NCI-H2029 (cell line): Measurements from ENCODE around the gene PLEKHA7.

Experiments used
- DNase-seq: peaks from one replicate; lab custom pipeline; 2025; lab: John Stamatoyannopoulos, UW

PLEKHA7 gene

GRCh38 chr11:16841984-16842383, 172.2 kb downstream of the PLEKHA7 start:
- DNase-seq, result no peak

DNA sequence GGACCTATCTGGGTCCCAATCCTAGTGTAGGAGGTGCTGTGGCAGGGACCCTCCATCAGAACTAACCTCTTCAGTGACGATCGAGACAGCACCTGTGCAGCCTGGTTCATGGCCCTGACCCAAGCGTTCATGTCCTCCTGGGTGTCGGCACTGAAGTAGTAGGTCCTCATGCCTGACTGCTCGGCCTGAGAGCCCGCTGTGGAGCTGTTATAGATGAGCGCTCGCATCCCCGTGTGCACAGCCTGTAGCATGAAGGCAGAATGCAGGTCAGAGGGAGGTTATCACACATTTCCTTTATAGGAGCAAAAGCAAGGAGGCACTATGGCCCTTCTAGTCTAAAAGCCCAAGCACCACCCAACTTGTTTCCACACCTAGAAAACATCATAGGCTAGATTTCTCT, 172.7 kb downstream of the PLEKHA7 start:
- DNase-seq, result no peak

DNA sequence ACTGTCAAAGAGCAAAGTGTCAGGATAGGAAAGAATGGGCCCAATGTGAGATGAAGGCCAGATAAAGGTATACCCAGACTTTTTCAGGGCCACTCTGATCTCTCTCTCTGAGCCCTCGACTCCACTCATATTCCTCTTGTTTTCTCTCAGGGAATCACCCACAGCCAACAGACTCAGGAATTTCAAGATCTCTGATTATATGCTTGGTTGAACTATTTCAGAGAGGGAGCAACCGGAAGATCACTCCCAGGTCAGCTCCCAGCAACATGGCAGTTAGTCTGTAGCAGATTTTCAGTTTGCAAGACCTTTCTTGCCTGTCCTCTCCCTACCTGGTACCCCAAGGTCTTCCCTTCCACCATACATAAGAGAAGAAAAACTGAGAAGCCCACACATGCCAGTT, 173.3 kb downstream of the PLEKHA7 start:
- no peak for DNase-seq

DNA sequence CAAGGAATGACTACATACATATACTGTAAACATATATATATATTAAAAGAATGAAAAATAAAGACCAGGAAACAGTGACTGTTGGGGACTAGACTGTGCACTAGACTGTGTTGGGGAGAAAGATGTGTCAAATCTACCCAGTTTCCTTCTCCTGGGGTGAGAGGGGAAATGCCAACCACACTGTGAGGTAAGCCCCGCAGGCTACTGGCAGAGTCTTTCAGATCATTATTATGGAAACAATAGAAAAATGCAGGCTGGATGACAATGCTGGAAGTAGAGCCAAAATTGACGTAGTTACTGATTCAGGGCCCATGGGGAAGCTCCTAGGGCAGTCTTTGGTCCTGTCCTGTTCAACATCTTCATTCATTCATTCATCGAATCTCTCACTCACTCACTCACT, 174.4 kb downstream of the PLEKHA7 start:
- no peak for DNase-seq

DNA sequence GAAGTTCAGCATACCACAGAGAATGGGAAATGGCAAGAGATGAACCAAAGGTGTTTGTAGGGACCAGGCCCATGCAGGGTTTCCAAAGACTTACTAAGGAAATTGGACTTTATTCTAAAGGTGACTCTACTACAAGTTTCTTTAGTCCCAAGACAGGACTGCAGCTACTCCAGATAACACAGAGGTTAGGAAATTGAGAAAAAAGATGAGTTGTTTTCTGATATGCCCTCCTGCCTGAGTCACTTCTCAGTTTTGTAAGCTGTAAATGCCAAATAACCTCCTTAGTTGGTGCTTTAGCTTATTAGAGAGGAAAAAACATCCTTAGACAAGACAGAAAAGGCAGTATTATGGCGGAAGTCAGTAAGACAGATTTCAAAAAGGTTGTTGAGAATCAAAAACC, 179.8 kb downstream of the PLEKHA7 start:
- no peak for DNase-seq

- no peak for DNase-seq
Measured at GRCh38 chr11:16833026-16833425, 181.2 kb downstream of the PLEKHA7 start.

DNA sequence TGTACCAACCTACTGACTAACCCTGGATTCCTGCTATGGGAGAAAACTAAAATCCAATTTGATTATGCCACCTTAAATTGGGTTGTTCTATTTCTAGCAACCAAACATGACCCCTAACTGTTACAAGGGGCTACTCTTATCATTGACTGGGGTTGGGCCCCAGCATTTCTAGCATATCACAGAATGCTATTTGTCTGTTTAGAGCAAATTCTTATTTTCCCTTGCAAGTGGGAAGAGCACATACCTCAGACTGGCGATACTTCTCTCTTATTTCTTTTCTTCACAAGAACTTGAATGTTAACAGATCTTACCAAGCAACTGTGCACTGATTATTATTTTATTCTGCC, 182.0 kb downstream of the PLEKHA7 start:
- DNase-seq, result no peak

GRCh38 chr11:16831316-16832192, 182.7 kb downstream of the PLEKHA7 start:
- no peak for DNase-seq

DNA sequence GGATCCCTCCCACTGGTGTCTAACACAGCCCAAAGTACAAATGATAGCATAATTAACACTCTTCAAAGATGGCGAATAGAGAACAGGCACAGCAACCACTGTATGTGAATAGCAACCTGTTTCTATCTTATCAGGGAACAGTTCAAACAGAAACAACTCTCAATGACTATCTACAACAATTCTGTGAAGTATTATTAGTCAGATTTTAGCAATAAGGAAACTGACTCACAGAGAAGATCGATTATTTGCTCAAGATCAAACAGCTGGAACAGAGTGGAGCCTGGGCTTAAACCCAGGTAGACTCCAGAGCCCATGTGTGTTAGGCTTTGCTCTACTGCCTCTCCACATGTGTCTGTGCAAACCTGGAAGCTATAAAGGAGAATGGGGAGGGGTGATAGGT, 187.1 kb downstream of the PLEKHA7 start:
- DNase-seq, result no peak

DNA sequence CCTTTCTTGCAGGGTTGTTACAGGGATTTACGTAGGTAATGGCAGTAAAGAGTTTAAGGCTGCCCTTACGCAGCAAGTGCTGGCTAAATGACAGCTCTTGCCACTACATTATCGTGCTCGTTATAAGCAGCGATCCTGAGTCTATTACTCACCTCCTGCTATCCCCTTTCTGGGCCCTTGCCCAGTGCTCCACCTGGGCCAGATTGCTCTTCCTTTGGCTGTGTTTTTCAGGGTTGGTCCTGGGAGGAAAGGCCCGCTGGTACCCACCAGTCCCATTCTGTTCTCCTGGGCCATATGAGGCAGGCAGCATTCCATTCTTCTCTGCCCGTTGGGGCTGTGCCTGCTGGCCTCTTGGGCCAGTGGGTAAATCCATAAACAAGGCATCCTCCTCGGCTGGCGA, 188.2 kb downstream of the PLEKHA7 start:
- no peak for DNase-seq

- no peak for DNase-seq
Measured at GRCh38 chr11:16825101-16825500, 189.1 kb downstream of the PLEKHA7 start.

DNA sequence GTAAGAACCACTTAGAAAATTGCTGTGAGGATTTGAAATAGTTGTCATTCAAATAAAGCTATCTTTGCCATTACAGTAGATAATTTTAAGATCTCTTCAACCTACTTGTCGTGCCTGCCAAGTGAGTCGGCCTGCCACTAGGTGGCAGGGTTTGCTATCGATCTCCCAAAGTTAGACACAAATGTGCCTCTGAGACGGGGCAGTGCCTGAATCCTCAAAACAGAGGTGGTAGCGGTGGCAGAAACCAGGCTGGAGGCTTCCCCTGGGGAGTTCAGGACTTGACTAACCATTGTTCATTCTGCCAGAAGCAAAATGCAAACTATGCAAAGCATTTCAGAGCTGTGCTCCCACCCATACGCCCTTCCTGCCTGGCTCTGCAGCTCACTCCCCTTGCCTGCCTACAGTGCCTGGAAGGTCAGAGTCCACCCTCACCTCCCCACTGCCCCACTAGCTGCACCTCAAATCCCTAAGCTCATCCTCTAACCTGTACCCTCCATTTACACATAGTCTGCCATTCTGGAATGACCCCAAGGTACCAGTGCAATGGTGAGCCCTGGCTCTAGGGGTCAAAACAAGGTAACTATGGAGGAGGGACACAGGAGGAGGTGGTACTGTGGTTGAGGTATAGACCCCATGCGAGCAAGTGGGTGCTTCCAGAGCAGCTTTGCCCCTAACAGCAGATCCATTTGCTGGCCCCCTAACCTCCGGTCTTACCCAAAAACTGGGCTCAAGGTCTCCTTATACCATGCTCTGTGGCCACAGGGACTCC, 193.7 kb downstream of the PLEKHA7 start:
- peak; percentile 66 for DNase-seq

- DNase-seq, result no peak
Measured at GRCh38 chr11:16818284-16818683, 195.9 kb downstream of the PLEKHA7 start.

- no peak for DNase-seq
Measured at GRCh38 chr11:16817351-16817750, 196.9 kb downstream of the PLEKHA7 start.

GRCh38 chr11:16816358-16817270, 197.6 kb downstream of the PLEKHA7 start:
- DNase-seq, result no peak

GRCh38 chr11:16815047-16815767, 199.0 kb downstream of the PLEKHA7 start:
- peak; percentile 94 for DNase-seq

GRCh38 chr11:16814410-16815046, 199.7 kb downstream of the PLEKHA7 start:
- no peak for DNase-seq

DNA sequence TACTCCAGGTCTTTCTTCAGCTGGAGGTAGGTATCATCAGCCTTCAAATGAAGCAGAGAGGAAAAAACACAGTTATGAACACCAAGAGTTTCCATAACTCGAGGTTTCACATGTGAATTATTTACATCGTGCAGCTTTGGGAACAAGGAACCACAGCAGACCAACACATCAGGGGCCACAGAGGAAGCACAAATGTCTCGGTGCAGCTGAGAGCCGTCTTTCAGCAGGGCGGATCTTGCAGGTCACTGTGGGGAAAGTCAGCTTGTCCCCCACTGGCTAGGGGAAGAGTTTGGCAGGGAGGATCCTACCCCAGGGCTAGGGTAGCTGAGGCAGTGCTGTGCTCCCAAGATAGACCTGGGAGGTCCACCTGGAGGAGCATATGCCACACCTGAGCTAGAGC, 201.1 kb downstream of the PLEKHA7 start:
- DNase-seq, result no peak

- no peak for DNase-seq
Measured at GRCh38 chr11:16812274-16812673, 201.9 kb downstream of the PLEKHA7 start.

GRCh38 chr11:16811136-16812020, 202.8 kb downstream of the PLEKHA7 start:
- DNase-seq, result no peak
